ENCODE results near the gene MAML3. TPM values are rescaled to one million over a fixed set of nuclear protein-coding genes. Genes with fewer than 3 reads are reported as not detected.

The MAML3 gene
- total RNA-seq, 2 experiments from 2014 or later, result 2.0 to 2.4 TPM

- ChIA-PET POLR2A (interaction anchor here (1.1 kb wide), 1 partner anchor 468 kb away, joined by 3 read pairs; no protein-coding TSS in a partner anchor), CTCF (interaction anchor here (1.3 kb wide), 1 partner anchor 11 kb away, joined by 3 read pairs; no protein-coding TSS in a partner anchor)
- no peak for DNase-seq
- Mint-ChIP-seq H3K4me1 (ENCODE audit: low read depth) (no peaks in the 10 kb centered on the region), H3K27me3 (peaks cover 5% of the 10 kb centered on the region), H3K27ac (no peak overlapping the region), H3K9me3 (no peaks in the 10 kb centered on the region), H3K36me3 (ENCODE audit: low read depth) (no peaks in the 10 kb centered on the region), H3K4me3 (no peak overlapping the region)
- intact Hi-C loops (cut with micrococcal nuclease), result no loop called here
- no peak for ATAC-seq
- TF ChIP-seq CTCF (IDR thresholded peaks at IDR 0.05), result no peak
These were observed 425.1 kb downstream of the MAML3 start for GRCh38 chr4:139728840-139729239.

- ChIA-PET CTCF (interaction anchor here (1.3 kb wide), 1 partner anchor 12 kb away, joined by 3 read pairs; no protein-coding TSS in a partner anchor), POLR2A (no interaction called here)
- no peak overlapping the region for H3K27ac Mint-ChIP-seq
- no peak for TF ChIP-seq CTCF (IDR thresholded peaks at IDR 0.05)
- H3K36me3 Mint-ChIP-seq (ENCODE audit: low read depth), result no peaks in the 10 kb centered on the region
- H3K27me3 Mint-ChIP-seq, result peaks cover 3% of the 10 kb centered on the region
- ATAC-seq (no peak), DNase-seq (no peak)
- no peak overlapping the region for H3K4me3 Mint-ChIP-seq
- H3K9me3 Mint-ChIP-seq, result no peaks in the 10 kb centered on the region
- no peaks in the 10 kb centered on the region for H3K4me1 Mint-ChIP-seq (ENCODE audit: low read depth)
- intact Hi-C loops (cut with micrococcal nuclease), result no loop called here
These were observed 425.8 kb downstream of the MAML3 start for GRCh38 chr4:139728146-139728545.

DNA sequence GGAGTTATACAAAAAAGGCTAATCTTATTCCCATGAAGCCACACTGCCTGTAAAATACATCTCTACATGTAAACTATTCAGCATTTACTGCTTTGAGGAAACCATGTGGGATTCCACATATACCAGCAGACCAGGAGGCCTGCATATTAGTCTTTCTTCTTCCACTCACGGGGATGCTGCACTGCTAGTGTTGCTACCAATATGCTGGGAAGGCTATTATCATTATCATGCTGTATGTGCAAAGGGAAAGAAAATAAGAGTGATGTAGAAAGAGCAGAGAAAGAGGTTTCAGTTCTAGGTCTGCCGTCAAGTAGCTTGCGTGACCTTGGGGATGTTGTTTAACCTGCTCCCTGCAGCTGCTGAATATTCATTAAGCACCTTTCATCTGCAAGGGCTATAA lies 427.4 kb downstream of the MAML3 start:
- H3K27me3 Mint-ChIP-seq, result no peaks in the 10 kb centered on the region
- no peaks in the 10 kb centered on the region for H3K36me3 Mint-ChIP-seq (ENCODE audit: low read depth)
- TF ChIP-seq CTCF (IDR thresholded peaks at IDR 0.05), result no peak
- no peaks in the 10 kb centered on the region for H3K4me1 Mint-ChIP-seq (ENCODE audit: low read depth)
- no peak overlapping the region for H3K27ac Mint-ChIP-seq
- DNase-seq, result no peak
- H3K4me3 Mint-ChIP-seq, result no peak overlapping the region
- no peak for ATAC-seq
- H3K9me3 Mint-ChIP-seq, result no peaks in the 10 kb centered on the region
- intact Hi-C loops (cut with micrococcal nuclease), result no loop called here
- ChIA-PET CTCF (no interaction called here), POLR2A (no interaction called here)

DNA sequence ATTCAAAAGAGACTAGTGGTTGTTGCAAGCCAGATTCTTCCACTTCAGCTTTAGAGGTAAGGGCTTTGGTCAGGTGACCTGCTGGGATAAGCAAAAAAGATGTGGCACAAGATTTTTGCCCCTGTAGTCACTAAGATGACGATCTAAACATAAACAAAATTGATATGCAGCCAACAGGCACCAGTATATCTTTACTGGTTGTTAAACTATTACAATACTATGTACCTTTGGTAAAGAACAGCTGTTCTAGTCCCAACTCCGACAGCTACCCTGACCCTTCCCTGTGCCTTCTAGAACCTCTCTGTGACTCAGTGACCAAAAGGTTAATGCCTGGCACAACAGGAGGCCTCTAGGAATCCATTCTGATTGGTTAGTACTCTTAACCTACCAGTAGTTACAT lies 428.7 kb downstream of the MAML3 start:
- H3K27ac Mint-ChIP-seq, result no peak overlapping the region
- ATAC-seq (no peak), DNase-seq (no peak)
- H3K36me3 Mint-ChIP-seq (ENCODE audit: low read depth), result no peaks in the 10 kb centered on the region
- H3K27me3 Mint-ChIP-seq, result no peaks in the 10 kb centered on the region
- intact Hi-C loops (cut with micrococcal nuclease), result no loop called here
- POLR2A ChIA-PET, result interaction anchor here (0.5 kb wide), 1 partner anchor 207 kb away, joined by 3 read pairs; no protein-coding TSS in a partner anchor
- no peaks in the 10 kb centered on the region for H3K9me3 Mint-ChIP-seq
- no peak for TF ChIP-seq CTCF (IDR thresholded peaks at IDR 0.05)
- H3K4me1 Mint-ChIP-seq (ENCODE audit: low read depth), result no peaks in the 10 kb centered on the region
- no peak overlapping the region for H3K4me3 Mint-ChIP-seq
- CTCF ChIA-PET, result no interaction called here

GRCh38 chr4:139721789-139722188 lies 432.2 kb downstream of the MAML3 start:
- ChIA-PET POLR2A (no interaction called here), CTCF (no interaction called here)
- Mint-ChIP-seq H3K4me3 (no peak overlapping the region), H3K36me3 (ENCODE audit: low read depth) (no peaks in the 10 kb centered on the region), H3K27ac (no peak overlapping the region), H3K27me3 (no peaks in the 10 kb centered on the region), H3K4me1 (ENCODE audit: low read depth) (no peaks in the 10 kb centered on the region), H3K9me3 (no peaks in the 10 kb centered on the region)
- ATAC-seq (no peak), DNase-seq (no peak)
- intact Hi-C loops (cut with micrococcal nuclease), result no loop called here
- TF ChIP-seq CTCF (IDR thresholded peaks at IDR 0.05), result no peak

Measured in activated CD8-positive, alpha-beta T cell treated with anti-CD3 and anti-CD28 coated beads for 36 hours (primary cell).